Stimulated activated CD8-positive, alpha-beta memory T cell treated with anti-CD3 and anti-CD28 coated beads, Interleukin-12 subunit alpha, Interleukin-12 subunit beta, amount 100 ng/mL, for 24 hours (primary cell): Measurements from ENCODE around the gene SAA2.
"Not testable (repeated sequence)": the region's sequence is repeated elsewhere in the genome, so short reads cannot be mapped to it uniquely, and the experiment has no call there.

Experiments used
- DNase-seq: peaks from one replicate; pipeline ENCODE4 v3.0.0-alpha.2; 2020; ENCODE audit errors: extremely low read depth

The SAA2 gene

DNA sequence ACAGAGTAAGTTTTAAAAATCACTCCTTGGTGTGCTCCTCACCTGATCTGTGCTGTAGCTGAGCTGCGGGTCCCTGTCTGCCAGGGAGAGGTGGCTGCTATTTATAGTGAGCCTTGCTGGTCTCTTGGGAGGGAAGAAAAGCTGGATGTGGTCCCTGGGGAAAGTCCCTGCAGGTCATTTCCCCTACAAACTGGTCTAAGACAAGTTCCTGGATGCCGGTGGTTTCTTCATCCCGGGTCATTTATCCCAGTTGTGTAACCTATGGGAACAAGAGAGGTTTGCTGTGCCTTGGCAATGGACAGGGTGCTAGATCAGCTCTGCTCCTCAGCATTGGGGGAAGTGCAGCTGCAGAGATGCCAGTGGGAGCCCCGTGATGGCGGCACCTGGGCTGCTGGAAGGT, at the start of gene SAA2:
Gene SAA2 (minus strand): TSS at position 108 of the 400 bp plus-strand sequence. CDS start 657 bp downstream, outside the sequence.
- DNase-seq = no peak

- no peak for DNase-seq
These were observed 46.8 kb upstream of the SAA2 start for GRCh38 chr11:18295316-18295715.

GRCh38 chr11:18294862-18295261, 46.4 kb upstream of the SAA2 start:
- DNase-seq = no peak

GRCh38 chr11:18288911-18289310, 40.4 kb upstream of the SAA2 start:
- no peak for DNase-seq

GRCh38 chr11:18285841-18286240, 37.4 kb upstream of the SAA2 start:
- no peak for DNase-seq

GRCh38 chr11:18282626-18283025, 34.2 kb upstream of the SAA2 start:
- no peak for DNase-seq

DNA sequence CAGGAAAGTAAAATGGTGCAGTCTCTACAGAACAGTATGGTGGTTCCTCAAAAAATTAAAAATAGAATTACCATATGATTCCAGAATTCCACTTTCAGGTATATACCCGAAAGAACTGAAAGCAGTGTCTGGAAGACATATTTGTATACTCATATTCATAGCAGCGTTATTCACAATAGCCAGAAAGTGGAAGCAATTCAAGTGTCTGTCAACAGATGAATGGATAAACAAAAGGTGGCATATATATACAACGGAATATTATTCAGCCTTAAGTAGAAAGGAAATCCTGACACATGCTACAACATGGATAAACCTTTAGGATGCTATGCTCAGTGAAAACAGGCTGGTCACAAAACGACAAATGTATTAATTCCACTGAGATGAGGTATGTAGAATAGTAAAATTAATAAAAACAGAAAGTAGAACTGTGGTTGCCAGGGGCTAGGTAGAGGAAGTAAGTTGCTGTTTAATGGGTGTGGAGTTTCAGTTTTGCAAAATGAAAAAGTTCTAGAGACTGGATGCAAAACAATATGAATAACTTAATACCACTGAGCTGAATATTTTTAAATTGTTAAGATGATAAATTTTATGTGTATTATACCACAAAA, 32.1 kb upstream of the SAA2 start:
- DNase-seq = no peak

DNA sequence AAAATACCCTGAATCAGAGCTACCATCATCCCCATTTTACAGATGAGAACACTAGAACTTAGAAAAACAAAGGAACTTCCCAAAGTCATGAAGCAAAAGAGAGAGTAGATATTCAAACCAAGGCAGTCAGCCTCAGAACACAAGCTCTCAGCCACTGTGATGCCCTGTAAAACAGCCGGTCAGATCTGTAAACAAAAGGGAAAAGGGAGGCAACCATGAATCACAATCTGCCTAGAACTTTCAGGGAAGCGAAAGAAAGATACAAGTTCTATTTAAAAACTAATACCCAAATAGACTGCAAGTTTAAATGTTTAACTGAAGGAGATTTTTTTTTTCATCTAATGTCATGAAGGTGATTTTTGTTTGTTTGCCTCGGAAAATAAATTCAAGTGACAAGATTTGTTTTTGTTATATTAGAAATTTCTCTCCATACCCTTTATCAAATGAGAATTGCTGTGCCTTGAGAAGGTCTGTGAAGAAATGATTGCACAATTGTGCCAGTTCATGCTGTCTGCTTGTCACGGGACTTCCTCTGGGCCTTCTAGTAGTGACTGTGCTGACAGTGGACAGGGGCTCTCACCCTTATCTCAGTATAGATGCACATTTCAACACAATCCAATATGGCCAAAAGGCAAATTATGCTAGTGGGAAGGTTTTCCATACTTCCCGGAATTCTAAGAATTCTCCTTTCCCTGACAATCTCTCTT, 29.2 kb upstream of the SAA2 start:
- DNase-seq = no peak

DNA sequence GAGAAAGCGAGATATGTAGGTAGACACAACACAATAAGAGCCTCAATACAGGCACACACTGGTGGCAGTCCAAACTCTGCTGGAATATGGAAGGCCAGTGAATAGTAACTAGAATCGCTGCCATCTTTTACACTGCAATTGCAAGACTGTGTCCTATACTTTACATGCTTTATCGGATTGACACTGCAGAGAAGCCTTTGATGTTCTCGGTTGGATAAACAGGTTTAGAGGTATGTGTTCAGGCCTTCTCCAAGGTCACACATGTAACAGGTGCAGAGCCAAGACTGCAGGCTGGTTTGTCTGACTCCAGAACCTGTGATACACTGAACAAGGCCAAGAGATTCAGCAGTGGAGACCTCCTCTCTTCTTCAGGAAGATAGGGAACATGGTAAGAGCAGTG, 22.7 kb upstream of the SAA2 start:
- no peak for DNase-seq

GRCh38 chr11:18270102-18270501, 21.6 kb upstream of the SAA2 start:
- DNase-seq = no peak

- DNase-seq = not testable (repeated sequence)
These were observed 20.8 kb upstream of the SAA2 start for GRCh38 chr11:18269252-18269651.

DNA sequence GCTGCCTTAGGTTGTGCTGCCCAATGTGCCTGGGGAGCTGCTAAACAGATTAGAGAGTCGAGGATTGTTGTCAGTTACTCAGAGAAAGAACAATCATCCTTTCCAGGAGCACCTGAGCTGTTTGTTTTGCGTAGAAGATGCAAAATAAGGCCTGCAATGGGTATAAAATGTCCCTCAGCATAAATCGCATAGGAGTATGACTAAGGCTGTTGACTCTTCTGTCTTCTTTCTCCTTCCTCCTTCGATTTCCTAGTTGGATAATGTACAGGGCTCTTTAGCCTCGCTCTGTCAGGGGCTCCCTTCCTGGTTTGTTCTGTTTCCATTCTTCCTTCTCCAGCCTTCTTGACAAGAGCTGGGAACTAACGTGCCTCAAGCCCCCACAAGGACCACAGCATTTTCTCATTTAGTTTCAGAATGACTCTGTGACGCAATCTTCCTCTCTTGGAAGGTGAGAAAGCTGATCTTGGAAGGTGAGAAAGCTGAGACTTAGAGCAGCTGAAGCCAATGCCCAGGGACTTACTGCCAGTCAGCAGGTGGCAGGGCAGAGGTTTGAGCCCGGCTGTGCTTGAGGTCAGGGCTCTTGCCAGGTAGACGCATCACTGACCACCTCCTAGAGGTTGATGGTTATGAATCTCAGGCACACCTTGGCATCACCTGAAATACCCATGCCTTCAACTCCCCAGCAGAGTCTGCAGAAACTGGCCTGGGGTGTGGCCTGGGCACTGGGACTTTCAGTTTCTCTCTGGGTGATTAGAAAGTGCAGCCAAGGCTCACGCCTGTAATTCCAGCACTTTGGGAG, 19.1 kb upstream of the SAA2 start:
- not testable (repeated sequence) for DNase-seq

GRCh38 chr11:18265949-18266348, 17.5 kb upstream of the SAA2 start, which contains the start of gene SAA1:
Gene SAA1 (plus strand): TSS chr11:18266264. CDS start chr11:18266888, 624 bp downstream.
- no peak for DNase-seq

DNA sequence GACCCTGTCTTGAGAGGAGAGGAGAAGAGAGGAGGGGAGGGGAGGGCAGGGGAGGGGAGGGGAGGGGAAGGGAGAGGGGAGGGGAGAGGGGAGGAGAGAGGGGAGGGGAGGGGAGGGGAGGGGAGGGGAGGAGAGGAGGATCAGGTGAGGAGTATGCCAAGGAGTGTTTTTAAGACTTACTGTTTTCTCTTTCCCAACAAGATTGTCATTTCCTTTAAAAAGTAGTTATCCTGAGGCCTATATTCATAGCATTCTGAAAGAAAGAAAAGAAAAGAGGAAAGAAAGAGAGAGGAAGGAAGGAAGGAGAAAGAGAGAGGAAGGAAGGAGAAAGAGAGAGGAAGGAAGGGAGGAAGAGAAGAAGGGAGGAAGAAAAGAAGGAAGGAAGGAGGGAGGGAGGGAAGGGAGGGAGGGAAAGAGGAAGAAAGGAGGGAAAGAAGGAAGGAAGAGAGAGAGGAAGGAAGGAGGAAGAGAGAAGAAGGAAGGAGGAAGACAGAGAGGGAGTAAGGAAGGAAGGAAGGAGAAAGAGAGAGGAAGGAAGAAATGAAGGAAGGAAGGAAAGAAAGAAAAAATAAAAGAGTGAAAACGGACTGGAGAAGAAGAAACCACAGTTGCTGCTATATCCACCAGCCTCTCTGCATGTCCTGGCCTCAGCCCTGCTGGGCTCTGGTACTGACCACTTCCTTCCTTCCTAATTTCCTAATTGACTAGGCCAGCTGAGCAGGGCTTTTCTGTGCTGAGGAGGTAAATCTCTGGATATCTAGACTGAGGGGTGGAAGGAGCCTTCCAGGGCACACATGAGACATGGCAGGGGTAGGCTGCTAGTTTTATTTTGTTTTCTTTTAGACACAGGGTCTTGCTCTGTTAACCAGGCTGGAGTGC, 16.4 kb upstream of the SAA2 start:
- DNase-seq = no peak

DNA sequence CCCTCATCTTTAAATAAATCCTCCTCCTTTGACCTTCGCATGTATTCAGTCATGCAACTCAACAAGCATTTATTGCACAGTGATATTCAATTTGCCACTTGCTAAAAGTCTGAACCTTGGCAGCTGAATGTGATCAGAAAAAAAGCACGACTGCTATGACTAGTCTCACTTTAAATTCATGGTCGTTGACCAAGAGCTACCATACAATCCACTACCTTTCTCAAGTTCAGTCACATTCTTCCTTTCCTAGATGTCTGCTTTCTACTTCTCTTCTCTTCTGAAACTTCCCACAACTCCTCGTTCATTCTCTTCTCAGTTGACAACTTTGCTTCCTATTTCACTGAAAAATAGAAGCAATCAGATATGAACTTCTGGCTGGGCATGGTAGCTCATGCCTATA, 15.6 kb upstream of the SAA2 start:
- DNase-seq = no peak

DNA sequence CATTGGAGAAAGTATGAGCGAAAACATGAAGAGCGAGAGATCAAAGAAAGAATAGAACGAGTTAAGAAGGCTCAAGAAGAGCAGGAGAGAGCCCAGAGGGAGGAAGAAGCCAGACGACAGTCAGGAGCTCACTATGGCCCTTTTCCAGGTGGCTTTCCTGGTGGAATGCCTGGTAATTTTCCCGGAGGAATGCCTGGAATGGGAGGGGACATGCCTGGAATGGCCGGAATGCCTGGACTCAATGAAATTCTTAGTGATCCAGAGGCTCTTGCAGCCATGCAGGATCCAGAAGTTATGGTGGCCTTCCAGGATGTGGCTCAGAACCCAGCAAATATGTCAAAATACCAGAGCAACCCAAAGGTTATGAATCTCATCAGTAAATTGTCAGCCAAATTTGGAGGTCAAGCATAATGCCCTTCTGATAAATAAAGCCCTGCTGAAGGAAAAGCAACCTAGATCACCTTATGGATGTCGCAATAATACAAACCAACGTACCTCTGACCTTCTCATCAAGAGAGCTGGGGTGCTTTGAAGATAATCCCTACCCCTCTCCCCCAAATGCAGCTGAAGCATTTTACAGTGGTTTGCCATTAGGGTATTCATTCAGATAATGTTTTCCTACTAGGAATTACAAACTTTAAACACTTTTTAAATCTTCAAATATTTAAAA, 14.3 kb upstream of the SAA2 start:
- not testable (repeated sequence) for DNase-seq

- no peak for DNase-seq
These were observed 13.3 kb upstream of the SAA2 start for GRCh38 chr11:18261721-18262120.

GRCh38 chr11:18259259-18259658, 10.8 kb upstream of the SAA2 start:
- DNase-seq = no peak

GRCh38 chr11:18254781-18255361, 6.4 kb upstream of the SAA2 start:
- DNase-seq = no peak

DNA sequence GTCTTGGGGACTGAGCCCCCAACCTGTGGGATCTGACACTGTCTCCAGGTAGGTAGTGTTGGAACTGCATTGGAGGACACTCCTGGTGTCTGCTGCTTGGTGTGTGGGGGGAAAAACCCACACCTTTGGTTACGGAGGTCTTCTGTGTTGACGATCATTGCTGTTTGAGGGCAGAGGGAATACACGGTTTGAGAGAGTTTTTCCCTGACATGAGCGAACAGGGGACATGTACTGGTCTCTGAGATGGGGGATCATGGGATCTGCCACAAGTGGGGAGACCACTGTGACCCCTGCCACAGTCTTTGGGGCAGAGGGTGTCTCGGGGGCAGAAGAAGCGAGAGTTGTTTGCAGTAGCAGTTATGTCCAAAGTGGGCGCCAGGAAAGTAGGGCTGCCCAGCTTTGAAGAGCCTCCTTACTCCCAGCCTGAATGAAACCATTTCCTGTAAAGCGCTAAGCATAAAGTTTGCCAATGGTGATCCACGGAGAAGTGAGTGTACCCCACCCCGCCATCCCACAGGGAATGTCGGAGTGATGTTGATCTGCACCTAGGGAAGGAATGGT, 5.4 kb upstream of the SAA2 start:
- DNase-seq = no peak
